Esophagus muscularis mucosa (tissue), 4 donors: ENCODE measurements around the gene FAM184B. TPM values are rescaled to one million over a fixed set of nuclear protein-coding genes. Genes with fewer than 3 reads are reported as not detected.

Source experiments
- DNase-seq: peaks from one replicate; pipeline ENCODE4 v3.0.0-alpha.2; 2017; ENCODE audit errors: extremely low spot score
- H3K27ac ChIP-seq, 4 donors: fragments of 200-600 bp; sonication (generic); replicated peaks in 1 of 4; 1 replicate in 3 of 4; 2 replicates in 1 of 4; pipeline ENCODE4 v1.5.1; 2016 to 2019; ENCODE audit warnings: mild to moderate bottlenecking in 1 of 4
- H3K27me3 ChIP-seq, 4 donors: fragments of 200-600 bp; sonication (generic); one replicate each; pipeline versions ENCODE4 v1.5.1 to v1.6.0; 2016 to 2019
- H3K36me3 ChIP-seq, 4 donors: fragments of 200-600 bp; sonication (generic); one replicate each; pipeline ENCODE4 v1.5.1; 2016 to 2019
- H3K4me1 ChIP-seq, 4 donors: fragments of 200-600 bp; sonication (generic); one replicate each; pipeline ENCODE4 v1.5.1; 2016 to 2019
- H3K4me3 ChIP-seq, 4 donors: fragments of 200-600 bp; sonication (generic); 1 replicate in 2 of 4; 2 replicates in 2 of 4; pipeline ENCODE4 v1.5.1; 2016 to 2019; ENCODE audit warnings: mild to moderate bottlenecking in 4 of 4, moderate library complexity in 1 of 4
- H3K9me3 ChIP-seq, 4 donors: fragments of 200-600 bp; sonication (generic); 1 replicate in 3 of 4; 2 replicates in 1 of 4; pipeline ENCODE4 v1.5.1; 2016 to 2019
- EP300 ChIP-seq: sonication (generic); formaldehyde crosslinking; IDR thresholded peaks from one replicate; pipeline ENCODE4 v1.6.1; 2017; ENCODE audit warnings: antibody characterized with exemption
- POLR2A ChIP-seq: fragments of 450-650 bp; IDR thresholded peaks from one replicate; pipeline ENCODE4 v1.6.1; 2017; ENCODE audit warnings: antibody characterized with exemption, moderate library complexity, mild to moderate bottlenecking, low read depth
- POLR2AphosphoS5 ChIP-seq, 2 donors: sonication (generic); formaldehyde crosslinking; IDR thresholded peaks; one replicate each; pipeline ENCODE4 v1.6.1; 2017; ENCODE audit warnings: antibody characterized with exemption in 2 of 2
- WGBS: methylation state at CpG from one replicate; pipeline ENCODE4 v1.1.5; 2018; 5-methylcytosine and 5-hydroxymethylcytosine counted together
- intact Hi-C: fragments of 100-400 bp; cut with DNase I; formaldehyde crosslinking; loops from one replicate; pipeline ENCODE4 v1.15.1; 2023
- total RNA-seq, 4 donors: library from RNA; depleted of rRNA; stranded (reverse); fragments of >200 nt; gene quantifications; one replicate each; pipeline versions ENCODE4 v1.1.0 to v1.2.1, GENCODE V29; 2016
- TF ChIP-seq, protein P1 (sequence below), 3 experiments: fragments of 200-600 bp in 2 of 3; fragments of 450-650 bp in 1 of 3; sonication (generic) in 2 of 3; IDR thresholded peaks; one replicate each; pipeline ENCODE4 v1.5.1; 2017 to 2019; ENCODE audit warnings: antibody characterized with exemption in 3 of 3, mild to moderate bottlenecking in 2 of 3, moderate library complexity in 1 of 3

The FAM184B gene
- total RNA-seq, 4 donors from 2014 or later = not detected

DNA sequence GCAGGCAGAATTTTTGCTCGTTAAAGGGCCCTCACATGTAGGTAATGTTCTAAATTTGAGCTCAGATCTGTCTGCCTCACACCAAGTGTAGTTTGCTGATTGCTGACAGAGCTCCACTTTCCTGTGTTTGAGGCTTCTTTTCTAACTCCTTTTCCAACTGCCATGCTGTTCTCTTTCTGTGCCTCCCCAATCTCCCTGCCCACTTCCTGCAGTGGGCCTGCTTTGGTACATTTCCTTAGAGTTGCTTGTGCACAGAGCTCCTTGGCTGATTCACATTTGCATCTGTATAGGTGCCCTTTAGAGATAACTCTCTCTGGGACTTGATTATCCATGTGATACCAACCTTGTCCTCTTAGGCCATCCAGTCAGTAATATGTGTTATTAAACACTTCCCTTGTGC, 162.5 kb downstream of the FAM184B start:
- H3K36me3 ChIP-seq = peaks cover 28 to 71% (median 50%) of the 10 kb centered on the region in 4 donors
- WGBS = 0% methylated on average over 1 of the region's 1 CpG
- H3K4me3 ChIP-seq = no peak overlapping the region
- TF ChIP-seq, protein P1, sequence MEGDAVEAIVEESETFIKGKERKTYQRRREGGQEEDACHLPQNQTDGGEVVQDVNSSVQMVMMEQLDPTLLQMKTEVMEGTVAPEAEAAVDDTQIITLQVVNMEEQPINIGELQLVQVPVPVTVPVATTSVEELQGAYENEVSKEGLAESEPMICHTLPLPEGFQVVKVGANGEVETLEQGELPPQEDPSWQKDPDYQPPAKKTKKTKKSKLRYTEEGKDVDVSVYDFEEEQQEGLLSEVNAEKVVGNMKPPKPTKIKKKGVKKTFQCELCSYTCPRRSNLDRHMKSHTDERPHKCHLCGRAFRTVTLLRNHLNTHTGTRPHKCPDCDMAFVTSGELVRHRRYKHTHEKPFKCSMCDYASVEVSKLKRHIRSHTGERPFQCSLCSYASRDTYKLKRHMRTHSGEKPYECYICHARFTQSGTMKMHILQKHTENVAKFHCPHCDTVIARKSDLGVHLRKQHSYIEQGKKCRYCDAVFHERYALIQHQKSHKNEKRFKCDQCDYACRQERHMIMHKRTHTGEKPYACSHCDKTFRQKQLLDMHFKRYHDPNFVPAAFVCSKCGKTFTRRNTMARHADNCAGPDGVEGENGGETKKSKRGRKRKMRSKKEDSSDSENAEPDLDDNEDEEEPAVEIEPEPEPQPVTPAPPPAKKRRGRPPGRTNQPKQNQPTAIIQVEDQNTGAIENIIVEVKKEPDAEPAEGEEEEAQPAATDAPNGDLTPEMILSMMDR (IDR thresholded peaks at IDR 0.05) = no peak
- TF ChIP-seq POLR2AphosphoS5 (IDR thresholded peaks at IDR 0.05) = no peak
- TF ChIP-seq EP300 = no peak
- no peak for TF ChIP-seq POLR2A
- no peak for DNase-seq
- H3K9me3 ChIP-seq = no peaks in the 10 kb centered on the region
- no peaks in the 10 kb centered on the region for H3K27me3 ChIP-seq
- peaks cover 28 to 51% (median 44%) of the 10 kb centered on the region in 4 donors for H3K4me1 ChIP-seq
- intact Hi-C loops = loop anchor here (5.0 to 10.0 kb wide), 2 partner anchors 193 to 406 kb away; partner anchors contain the start of genes DCAF16, LCORL and NCAPG
- H3K27ac ChIP-seq = no peak overlapping the region

DNA sequence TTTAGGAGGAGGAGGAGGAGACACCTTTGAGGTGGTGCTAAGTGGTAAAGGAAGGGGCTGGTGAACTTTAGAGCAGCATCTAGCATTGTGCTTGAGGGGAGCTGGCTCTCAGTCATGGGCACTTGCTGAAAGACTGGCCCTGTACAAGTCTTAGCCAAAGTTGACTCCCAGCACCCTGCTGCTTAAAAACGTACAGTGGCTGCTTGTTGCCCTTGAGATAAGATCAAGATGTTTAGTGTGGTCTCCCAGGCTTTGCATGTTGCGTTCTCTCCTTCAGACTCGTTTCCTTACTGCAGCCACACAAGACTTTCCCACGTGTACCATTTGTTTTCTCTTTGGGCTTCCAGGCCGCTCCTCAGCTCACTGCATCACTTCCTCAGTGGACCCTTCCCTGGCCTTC, 165.1 kb downstream of the FAM184B start:
- Histone ChIP-seq H3K4me3 (peak overlapping the region; percentile 79 to 97 (median 88)), H3K4me1 (peaks cover 31 to 58% (median 49%) of the 10 kb centered on the region in 4 donors), H3K27ac (no peak overlapping the region), H3K9me3 (no peaks in the 10 kb centered on the region), H3K27me3 (no peaks in the 10 kb centered on the region), H3K36me3 (peaks cover 5 to 44% (median 24%) of the 10 kb centered on the region in 4 donors)
- intact Hi-C loops = loop anchor here (5.0 to 10.0 kb wide), 2 partner anchors 196 to 409 kb away; partner anchors contain the start of genes DCAF16, LCORL and NCAPG
- TF ChIP-seq, protein P1 (IDR thresholded peaks at IDR 0.05) = no peak
- TF ChIP-seq POLR2A (no peak), POLR2AphosphoS5 (IDR thresholded peaks at IDR 0.05) (no peak), EP300 (no peak)
- 69% methylated on average over 5 of the region's 5 CpGs for WGBS
- no peak for DNase-seq

DNA sequence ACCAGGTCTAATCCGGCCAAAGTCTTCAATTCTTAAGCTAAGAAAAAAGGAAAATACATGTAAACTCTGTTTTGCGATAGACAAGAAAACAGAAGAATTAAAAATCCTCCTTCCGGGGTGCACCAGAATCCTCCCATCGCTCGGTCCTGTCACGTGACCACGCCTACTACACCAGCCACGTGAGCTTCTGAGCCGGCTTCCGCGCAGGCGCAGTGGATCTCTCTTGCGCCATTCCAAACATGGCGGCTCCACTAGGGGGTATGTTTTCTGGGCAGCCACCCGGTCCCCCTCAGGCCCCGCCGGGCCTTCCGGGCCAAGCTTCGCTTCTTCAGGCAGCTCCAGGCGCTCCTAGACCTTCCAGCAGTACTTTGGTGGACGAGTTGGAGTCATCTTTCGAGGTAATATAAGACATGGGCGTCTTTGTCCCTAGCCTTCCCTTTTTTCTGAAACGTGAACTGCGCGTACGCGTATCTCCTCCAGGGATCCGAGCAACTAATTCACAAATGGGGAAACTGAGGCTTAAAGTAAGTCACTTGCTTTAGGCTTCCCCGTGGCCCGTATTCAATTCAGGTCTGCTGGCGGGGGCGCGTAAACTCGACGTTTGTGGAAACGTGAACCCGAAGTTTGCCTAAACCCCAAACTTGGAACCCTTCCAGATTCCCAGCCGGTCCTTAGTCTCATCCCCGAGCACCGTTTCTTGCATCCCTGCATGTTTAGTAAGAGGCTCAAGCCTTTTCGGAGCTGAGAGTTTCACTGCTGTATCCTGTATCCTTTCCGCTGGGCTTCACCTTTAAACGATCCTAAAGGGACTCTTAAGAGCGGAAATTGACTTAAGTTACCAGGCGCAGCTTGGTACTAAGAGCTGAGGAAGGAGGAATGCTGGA, 166.8 kb downstream of the FAM184B start, which contains the start of gene MED28:
MED28 (plus strand) TSS at position 226 of the 884 bp plus-strand sequence; CDS start at position 240, 14 bp downstream.
- H3K4me1 ChIP-seq = peaks cover 31 to 52% (median 47%) of the 10 kb centered on the region in 4 donors
- no peaks in the 10 kb centered on the region for H3K9me3 ChIP-seq
- TF ChIP-seq POLR2A (peak; percentile 91), POLR2AphosphoS5 (IDR thresholded peaks at IDR 0.05) (peak; percentile 97 to 98), EP300 (no peak)
- TF ChIP-seq, protein P1 (IDR thresholded peaks at IDR 0.05) = peak in 1 of 3 experiments; percentile 27
- H3K36me3 ChIP-seq = peaks cover 0 to 28% (median 8%) of the 10 kb centered on the region in 4 donors
- WGBS = under 1% methylated on average over 44 of the region's 46 CpGs
- H3K27me3 ChIP-seq = no peaks in the 10 kb centered on the region
- intact Hi-C loops = loop anchor here (1.0 to 10.0 kb wide), 3 partner anchors 37 to 410 kb away; partner anchors contain the start of genes DCAF16, LAP3, LCORL and NCAPG
- H3K4me3 ChIP-seq = peak within 1 kb of the TSS; percentile 79 to 97 (median 88)
- H3K27ac ChIP-seq = peak within 1 kb of the TSS; percentile 84 to 89 (median 86)
- peak; percentile 99 for DNase-seq

DNA sequence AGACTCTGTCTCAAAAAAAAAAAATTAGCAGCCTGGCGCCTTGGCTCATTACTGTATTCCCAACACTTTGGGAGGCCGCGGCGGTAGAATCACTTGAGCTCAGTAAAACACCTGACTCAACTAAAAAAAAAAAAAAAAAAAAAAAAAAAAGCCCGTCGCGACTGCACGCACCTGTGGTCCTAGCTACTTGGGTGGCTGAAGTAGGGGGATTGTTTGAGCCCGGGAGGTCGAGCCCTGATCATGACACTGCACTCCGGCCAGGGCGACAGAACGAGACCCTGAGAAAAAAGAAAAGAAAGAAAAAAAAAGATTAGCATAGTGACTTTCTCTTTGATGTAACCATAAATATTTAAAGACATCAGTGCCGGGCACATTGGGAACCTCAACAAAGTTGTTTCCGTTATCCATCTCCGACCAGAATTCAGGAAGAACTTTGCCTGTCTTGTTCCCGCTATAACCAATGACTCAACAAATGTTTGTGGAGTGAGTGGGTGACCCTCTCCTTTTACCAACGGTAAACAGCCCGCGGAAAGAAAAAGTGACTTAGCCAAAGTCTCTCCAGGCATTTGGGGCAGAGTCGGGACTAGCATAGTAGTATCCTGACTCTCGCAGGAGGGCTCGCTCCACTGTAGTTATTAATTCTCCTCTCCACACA, 167.5 kb downstream of the FAM184B start:
- Histone ChIP-seq H3K36me3 (peaks cover 0 to 23% (median 6%) of the 10 kb centered on the region in 4 donors), H3K4me3 (peak overlapping the region; percentile 79 to 97 (median 88)), H3K27me3 (no peaks in the 10 kb centered on the region), H3K4me1 (peaks cover 26 to 44% (median 40%) of the 10 kb centered on the region in 4 donors), H3K27ac (peak overlapping the region; percentile 84 to 89 (median 86)), H3K9me3 (no peaks in the 10 kb centered on the region)
- WGBS = 4% methylated on average over 23 of the region's 23 CpGs
- intact Hi-C loops = loop anchor here (1.0 to 10.0 kb wide), 2 partner anchors 37 to 411 kb away; partner anchors contain the start of genes LAP3 and LCORL
- TF ChIP-seq EP300 (no peak), POLR2A (no peak), POLR2AphosphoS5 (IDR thresholded peaks at IDR 0.05) (no peak)
- TF ChIP-seq, protein P1 (IDR thresholded peaks at IDR 0.05) = no peak
- DNase-seq = no peak
